GM15510 (cell line): ENCODE results near the gene ARHGAP25.

Source experiments
- POLR2A ChIP-seq: IDR thresholded peaks from 3 replicates; pipeline ENCODE4 v1.6.1; 2011; ENCODE audit warnings: borderline replicate concordance; ENCODE audit not compliant: insufficient read length; ENCODE audit errors: extremely low read depth

ARHGAP25 gene

DNA sequence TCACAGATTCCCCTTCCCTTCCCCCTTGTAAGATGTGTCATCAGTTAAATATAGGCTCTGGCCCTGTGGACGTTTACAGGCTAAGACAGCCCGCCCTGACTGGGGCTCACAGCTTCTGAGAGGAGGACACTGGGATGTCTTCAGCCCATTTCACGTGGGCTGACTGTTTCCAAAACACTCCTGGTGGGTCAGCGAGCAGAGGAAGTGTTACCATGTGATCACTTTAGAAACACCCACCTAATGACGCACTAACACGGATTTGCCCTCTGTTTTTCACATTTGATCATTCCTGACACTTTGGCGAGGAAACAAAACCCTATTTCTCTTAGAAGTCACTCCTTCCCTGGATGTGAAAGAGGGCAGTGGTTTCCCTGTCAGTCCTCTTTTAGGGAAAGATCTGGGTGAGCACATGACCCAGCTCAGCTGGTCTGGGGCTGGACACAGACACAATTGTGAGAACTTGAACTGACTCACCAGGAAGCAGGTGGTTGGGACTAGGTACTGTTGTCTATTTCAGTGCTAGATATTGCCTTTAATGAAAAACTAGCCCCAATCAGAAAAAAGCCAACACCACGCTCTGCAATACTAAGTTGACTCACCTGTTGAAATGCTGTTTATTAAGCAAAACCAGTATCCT, 97.7 kb downstream of the ARHGAP25 start:
- TF ChIP-seq POLR2A, result no peak

DNA sequence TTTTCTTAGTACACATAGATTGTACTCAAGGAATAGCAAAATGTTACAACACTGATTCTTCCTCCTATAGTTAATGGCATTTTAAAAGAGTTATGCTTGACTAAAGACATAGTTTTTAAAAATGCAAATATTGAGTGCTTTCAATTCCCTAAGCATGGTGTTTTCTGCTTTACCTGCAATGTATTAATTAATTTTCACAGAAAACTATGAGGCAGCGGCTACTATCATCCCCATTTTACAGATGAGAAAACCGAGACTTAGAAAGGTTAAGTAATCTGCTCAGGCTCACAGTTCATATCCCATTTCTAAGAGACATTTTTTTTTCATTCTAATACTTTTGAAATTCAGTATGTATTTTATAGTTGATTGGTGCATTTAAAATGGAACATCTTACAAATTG, 98.6 kb downstream of the ARHGAP25 start:
- TF ChIP-seq POLR2A, result no peak

DNA sequence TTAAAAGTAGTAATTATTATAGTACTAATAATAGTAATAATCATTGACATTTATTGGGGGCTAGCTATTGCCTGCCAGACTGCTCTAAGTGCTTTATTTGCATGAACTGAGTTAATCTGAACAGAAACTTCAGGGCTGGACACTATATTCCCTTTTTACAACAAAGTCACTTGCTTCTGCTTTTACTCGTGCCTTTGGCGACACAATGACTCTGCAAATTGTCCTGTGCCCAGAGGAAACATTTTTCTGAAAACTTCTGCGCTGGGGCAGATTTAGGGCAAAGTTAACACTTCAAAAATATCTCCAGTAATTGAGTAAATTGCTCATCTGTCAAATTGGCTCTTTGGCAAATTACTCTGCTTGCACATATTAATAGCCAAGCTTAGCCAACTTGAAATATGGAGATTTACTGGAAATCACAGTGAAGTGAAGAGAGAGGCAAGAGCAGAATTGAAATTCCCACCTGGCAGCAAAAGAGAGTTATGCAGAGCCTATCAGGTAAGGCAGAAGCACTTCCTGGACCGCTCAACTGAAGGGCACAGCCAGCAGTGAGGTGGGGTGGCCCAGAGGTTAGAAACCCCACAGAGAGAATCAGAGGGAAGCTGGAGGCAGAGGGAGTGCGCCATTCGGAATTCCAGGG, 100.2 kb downstream of the ARHGAP25 start:
- TF ChIP-seq POLR2A, result no peak

DNA sequence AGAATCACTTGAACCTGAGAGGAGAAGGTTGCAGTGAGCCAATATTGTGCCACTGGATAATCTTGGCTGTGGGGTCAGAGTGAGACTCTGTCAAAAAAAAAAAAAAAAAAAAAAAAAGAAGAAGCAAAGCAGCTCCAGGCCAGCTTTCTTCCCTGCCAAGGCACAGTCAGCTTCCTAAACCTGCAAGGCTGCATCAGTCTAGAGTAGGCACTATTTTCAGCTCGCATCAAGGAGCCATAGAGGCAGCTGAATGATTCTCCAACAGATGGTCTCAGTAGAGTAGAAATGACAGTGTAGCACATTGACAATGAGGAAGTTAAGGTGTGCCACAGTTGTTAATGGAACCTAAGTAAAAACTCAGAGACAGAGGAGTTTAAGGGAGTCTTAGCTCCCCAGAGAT, 101.0 kb downstream of the ARHGAP25 start:
- TF ChIP-seq POLR2A, result no peak

DNA sequence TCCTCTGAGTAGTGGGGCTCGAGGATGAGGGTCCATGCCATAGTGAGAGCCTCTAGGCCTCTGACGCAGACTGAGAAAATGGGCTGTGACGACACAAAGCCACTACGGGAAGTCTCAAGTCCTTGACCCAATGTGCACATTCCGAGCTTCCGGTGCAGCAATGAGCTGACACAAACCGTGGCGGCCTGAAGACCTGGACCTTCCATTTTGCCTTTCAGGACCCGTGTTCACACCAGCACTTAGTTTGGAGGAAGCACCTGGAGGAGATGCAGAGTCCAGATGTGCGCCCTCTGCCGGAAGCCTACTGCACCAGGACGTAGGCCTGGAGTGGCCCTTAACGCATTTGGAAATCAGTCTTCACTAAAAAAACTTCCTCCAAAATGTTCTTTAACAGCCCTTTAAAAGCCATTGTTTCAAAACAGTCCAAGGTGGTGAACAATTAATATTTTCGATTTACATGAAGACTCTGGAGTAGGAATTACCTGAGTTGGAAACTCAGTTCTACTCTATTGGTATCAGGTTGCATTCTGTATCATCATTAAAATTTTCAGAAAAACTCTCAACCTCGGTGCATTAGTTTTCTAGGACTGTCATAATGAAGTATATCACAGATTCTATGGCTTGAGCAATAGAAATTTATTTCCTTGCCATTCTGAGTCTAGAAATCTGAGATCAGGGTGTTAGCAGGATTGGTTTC, 102.7 kb downstream of the ARHGAP25 start:
- TF ChIP-seq POLR2A, result no peak

DNA sequence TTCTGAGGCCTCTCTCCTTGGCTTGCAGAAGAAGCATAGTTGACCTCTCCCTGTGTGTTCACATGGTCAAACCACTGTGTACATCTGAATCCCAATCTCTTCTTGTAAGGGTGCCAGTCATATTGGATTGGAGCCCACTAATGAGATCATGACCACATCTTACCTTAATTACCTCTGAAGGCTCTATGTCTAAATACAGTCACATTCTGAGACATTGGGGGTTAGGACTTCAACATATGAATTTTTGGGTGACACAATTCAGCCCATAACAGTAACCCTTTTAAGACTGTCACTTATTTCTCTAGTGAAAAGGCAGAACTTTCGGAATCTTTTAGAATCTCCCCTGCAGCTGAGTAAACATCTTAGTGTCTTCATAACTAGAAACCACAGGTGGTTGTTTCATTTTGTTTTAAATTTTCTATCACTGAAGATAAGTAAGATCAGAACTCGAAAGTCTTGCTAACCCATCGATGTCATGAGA, 103.3 kb downstream of the ARHGAP25 start:
- no peak for TF ChIP-seq POLR2A

DNA sequence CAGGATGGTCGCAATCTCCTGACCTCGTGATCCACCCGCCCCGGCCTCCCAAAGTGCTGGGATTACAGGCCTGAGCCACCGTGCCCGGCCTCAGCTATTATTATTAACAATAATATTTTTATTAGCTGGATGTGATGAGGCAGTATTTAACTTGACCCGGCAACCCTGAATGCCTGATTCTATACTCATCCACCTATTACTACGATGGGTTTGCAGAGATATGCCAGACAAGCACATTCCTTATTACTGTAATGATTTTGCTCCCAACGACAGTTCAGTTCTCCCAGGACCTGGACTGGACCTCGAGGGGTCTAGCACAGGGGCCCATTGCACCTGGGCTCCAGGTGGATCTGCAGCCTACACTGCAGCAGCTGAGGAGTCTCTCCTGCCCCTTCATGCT, 104.0 kb downstream of the ARHGAP25 start:
- TF ChIP-seq POLR2A, result no peak

DNA sequence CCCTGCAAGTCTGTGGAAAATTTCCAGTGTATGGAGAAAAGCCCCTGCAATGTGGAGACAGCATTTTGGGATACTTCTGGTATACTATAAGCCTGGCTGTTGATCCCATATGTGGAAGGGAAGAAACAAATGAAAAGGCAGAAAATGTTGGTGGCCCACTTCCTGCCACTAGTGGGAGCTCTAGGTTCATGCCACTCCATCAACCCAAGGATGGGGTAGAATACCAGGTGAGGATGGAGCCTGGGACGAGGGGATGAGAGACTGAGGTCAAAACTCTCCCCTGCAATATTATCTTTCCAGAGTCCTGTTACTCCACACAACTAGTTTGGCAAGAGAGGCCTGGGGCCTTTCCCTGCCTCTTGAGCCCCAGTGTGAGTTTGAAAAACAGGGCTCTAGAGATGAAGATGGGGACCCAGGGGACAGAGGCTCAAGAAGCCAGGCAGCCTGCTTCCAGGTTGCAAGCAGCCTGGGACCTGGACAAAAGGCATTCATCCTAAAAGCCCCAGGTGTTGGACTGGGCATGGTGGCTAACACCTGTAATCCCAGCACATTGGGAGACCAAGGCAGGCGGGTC, 104.7 kb downstream of the ARHGAP25 start:
- TF ChIP-seq POLR2A, result no peak

DNA sequence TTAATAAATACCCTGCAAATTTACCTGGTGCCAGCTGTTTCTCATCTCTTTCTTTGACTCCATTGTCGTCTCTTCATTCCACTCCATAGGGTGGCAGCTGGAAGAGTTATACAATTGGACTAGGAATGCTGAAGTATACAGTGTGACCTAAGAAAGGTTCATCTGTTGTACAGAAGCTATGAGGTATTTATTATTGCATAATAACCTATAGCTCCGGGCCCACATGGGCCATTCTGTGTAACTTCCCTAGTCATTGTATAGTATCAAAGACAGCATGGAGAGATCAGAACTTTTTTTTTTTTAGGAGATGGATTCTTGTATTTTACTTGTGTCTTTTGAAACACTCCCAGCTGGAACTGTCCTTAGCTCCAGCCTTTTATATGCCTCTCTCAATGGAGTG, 110.4 kb downstream of the ARHGAP25 start:
- TF ChIP-seq POLR2A, result no peak

DNA sequence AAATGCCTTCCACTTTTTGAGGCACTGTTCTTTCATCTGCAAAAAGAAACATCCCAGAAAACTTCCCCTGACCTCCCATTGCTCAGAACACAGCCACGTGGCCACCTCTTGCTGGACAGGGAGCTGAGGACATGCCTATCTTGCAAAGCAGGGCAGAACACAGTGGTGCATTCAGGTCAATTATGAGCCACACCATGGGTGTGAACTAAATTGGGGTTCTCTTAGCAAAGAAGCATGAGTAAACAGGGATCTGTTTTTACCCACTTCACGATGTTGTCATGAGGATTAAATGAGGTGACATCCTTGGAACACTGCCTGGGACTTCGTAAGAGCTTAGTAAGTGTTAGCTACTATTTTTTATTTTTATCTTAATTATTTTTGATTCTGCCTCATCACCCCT, 111.5 kb downstream of the ARHGAP25 start:
- no peak for TF ChIP-seq POLR2A

DNA sequence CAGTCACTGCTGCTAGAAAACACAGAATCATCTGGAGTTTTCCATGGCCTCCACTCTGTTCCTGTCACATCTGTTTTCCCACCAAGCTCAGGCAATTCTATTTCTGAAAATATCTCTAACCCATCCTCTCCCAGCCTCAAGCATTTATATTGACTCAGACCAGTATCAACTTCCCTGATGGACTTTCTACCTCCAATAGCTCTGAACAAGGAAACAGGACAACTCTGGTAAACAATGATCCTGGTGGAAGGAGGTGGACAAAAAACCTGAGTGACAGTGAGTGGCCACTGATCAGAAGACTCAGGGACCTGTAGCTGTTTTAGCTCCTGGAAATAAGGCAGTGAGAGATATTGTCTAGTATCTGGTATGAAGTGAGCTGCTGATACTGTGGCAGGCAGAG, 113.1 kb downstream of the ARHGAP25 start:
- TF ChIP-seq POLR2A, result no peak

DNA sequence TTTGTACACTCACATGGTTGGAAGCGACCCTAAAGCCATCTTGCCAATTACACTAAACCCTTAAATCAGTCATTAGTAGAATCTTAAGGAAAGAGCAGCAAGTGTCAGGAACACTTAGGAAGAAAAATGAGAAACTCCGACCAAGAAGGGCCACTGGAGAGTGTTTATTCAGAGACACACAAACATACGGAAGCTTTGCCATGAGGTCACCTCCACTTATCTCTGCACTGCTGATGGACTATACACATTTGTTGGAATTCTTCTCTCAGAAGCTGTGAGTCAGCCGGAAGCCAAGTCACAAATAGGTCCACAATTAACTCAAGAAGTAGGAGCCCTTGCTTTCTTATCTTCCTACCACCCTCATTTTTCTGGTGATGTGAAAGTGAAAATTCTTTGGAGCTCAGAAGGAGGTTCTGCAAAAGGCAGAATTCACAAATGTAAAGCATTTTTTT, 115.0 kb downstream of the ARHGAP25 start:
- no peak for TF ChIP-seq POLR2A

DNA sequence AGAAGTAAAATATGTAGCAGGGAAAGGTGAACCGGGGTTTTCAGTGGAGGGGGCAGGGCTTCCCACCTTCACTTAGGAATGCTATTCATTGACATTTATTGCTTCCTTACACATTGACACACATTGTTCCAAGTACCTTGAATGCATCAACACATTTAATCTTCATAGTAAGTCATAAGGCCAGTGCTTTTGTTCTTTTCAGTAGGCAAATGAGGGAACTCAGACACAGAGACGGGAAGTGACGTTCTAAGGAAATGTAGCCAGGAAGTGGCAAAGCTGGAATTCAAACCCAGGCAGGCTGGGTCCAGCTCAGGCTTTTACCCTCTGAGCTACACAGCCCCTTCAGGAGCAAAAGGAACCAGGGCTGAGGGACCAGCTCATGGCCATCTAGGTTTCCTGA, 115.9 kb downstream of the ARHGAP25 start:
- no peak for TF ChIP-seq POLR2A

DNA sequence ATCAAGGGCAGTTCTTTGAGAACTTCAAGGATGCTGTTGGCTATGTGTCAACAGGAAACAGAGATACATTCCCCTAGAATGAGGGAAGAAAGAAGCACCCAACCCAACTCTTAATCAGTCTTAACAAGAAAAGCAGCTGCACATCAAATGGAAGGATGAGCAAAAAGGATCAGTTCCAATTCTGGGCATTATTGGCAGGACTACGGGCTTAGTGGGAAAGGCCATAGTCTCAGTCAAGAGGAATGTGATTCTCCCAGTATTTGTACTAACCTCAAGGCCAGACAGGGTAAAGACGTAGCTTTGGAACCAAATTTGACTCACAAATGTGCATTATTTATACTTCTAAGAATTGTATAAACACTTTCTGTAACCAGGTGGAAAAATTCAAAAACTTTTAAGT, 118.4 kb downstream of the ARHGAP25 start:
- no peak for TF ChIP-seq POLR2A

DNA sequence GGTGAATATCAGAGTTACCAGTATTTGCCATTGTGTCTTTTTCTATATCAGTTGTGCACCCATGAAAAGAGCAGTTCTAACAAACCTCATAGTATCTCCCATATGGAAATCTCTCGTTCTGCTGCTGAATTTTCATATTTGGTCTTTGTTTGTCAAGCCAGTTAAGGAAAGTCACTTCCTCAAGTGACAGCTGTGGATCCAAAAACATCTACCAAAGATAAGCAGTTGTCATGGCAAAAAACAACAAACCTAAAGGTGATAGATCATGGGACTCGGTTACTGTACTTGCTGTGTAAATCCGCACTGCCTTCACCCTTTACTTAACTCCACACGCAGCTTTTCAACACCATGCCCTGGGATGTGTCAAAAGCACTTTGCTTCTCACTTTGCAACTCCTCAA, 119.3 kb downstream of the ARHGAP25 start:
- no peak for TF ChIP-seq POLR2A
